BJ (cell line): ENCODE data around the gene CXCL10. TPM values are rescaled to one million over a fixed set of nuclear protein-coding genes. Genes with fewer than 3 reads are reported as not detected.

Experiments
- CTCF ChIA-PET: fragments of 350-600 bp; formaldehyde crosslinking; extraction: SDS; loops from one replicate; lab custom pipeline; 2021; ENCODE audit warnings: antibody characterized with exemption, inconsistent platforms; lab: Yijun Ruan, JAX
- POLR2A ChIA-PET: fragments of 300-600 bp; sonication (Branson Sonifier 250); formaldehyde crosslinking; extraction: SDS; loops from one replicate; lab custom pipeline; 2021; ENCODE audit warnings: antibody characterized with exemption; lab: Charles Lee
- DNase-seq: peaks from one replicate; pipeline ENCODE4 v3.0.0-alpha.2; 2011; ENCODE audit warnings: low read depth
- H3K27me3 ChIP-seq: 2 replicates; pipeline ENCODE4 v1.6.0; 2011; ENCODE audit warnings: low read length; ENCODE audit not compliant: control insufficient read depth, insufficient read depth
- H3K36me3 ChIP-seq: 2 replicates; pipeline ENCODE4 v1.5.1; 2011; ENCODE audit warnings: low read length; ENCODE audit not compliant: control insufficient read depth, insufficient read depth
- H3K4me3 ChIP-seq: 2 replicates; pipeline ENCODE4 v1.5.1; 2011; ENCODE audit warnings: low read depth, mild to moderate bottlenecking, control low read depth, low read length
- CTCF ChIP-seq: IDR thresholded peaks from 2 replicates; pipeline ENCODE4 v1.5.1; 2011; ENCODE audit warnings: low read depth, mild to moderate bottlenecking, control low read depth, inconsistent platforms, low read length, moderate library complexity; ENCODE audit not compliant: insufficient read depth
- polyA plus RNA-seq: library from polyadenylated mRNA; depleted of rRNA; stranded (reverse); fragments of >200 nt; gene quantifications from 2 replicates; pipeline ENCODE4 v1.2.3, GENCODE V29; 2011

CXCL10 gene
- polyA plus RNA-seq, 1 experiment = not detected

- no peak for TF ChIP-seq CTCF
Observed at GRCh38 chr4:76013540-76013939, 9.8 kb downstream of the CXCL10 start.

GRCh38 chr4:76012388-76012801 is 10.9 kb downstream of the CXCL10 start:
- no peaks in the 10 kb centered on the region for H3K36me3 ChIP-seq
- ChIA-PET CTCF (interaction anchor here (0.6 to 1.2 kb wide), 3 partner anchors 8 to 41 kb away, joined by 3 to 4 read pairs (median 3); no protein-coding TSS in a partner anchor), POLR2A (no interaction called here)
- no peak for TF ChIP-seq CTCF
- no peak overlapping the region for H3K4me3 ChIP-seq
- H3K27me3 ChIP-seq = no peaks in the 10 kb centered on the region
- DNase-seq = no peak

More at GRCh38 chr4:76013540-76013939, 9.8 kb downstream of the CXCL10 start:
- CTCF ChIA-PET = interaction anchor here (0.6 kb wide), 1 partner anchor 77 kb away, joined by 3 read pairs; no protein-coding TSS in a partner anchor
- no peaks in the 10 kb centered on the region for H3K36me3 ChIP-seq
- no peaks in the 10 kb centered on the region for H3K27me3 ChIP-seq
- POLR2A ChIA-PET = no interaction called here
- H3K4me3 ChIP-seq = no peak overlapping the region
- no peak for DNase-seq

GRCh38 chr4:76011700-76012387 is 11.5 kb downstream of the CXCL10 start:
- Histone ChIP-seq H3K4me3 (no peak overlapping the region), H3K27me3 (no peaks in the 10 kb centered on the region), H3K36me3 (no peaks in the 10 kb centered on the region)
- TF ChIP-seq CTCF = no peak
- DNase-seq = peak; percentile 19
- ChIA-PET CTCF (interaction anchor here (0.6 to 1.2 kb wide), 3 partner anchors 9 to 42 kb away, joined by 3 to 4 read pairs (median 3); no protein-coding TSS in a partner anchor), POLR2A (no interaction called here)

GRCh38 chr4:76011018-76011670 is 12.2 kb downstream of the CXCL10 start:
- ChIA-PET CTCF (no interaction called here), POLR2A (no interaction called here)
- H3K4me3 ChIP-seq = no peak overlapping the region
- no peak for TF ChIP-seq CTCF
- H3K27me3 ChIP-seq = no peaks in the 10 kb centered on the region; the same call in 1 of the 2 replicates
- DNase-seq = no peak
- H3K36me3 ChIP-seq = no peaks in the 10 kb centered on the region

GRCh38 chr4:76010576-76010975 is 12.7 kb downstream of the CXCL10 start:
- ChIA-PET CTCF (no interaction called here), POLR2A (no interaction called here)
- no peak for DNase-seq
- Histone ChIP-seq H3K36me3 (no peaks in the 10 kb centered on the region), H3K4me3 (no peak overlapping the region), H3K27me3 (no peaks in the 10 kb centered on the region; the same call in 1 of the 2 replicates)
- TF ChIP-seq CTCF = no peak
